ENCODE measurements around the gene MST1. TPM values are rescaled to one million over a fixed set of nuclear protein-coding genes. Genes with fewer than 3 reads are reported as not detected.

MST1 gene
- total RNA-seq, 6 donors from 2014 or later: 8.9 to 58.7 (median 18.1) TPM

GRCh38 chr3:49722896-49723295 is 33.6 kb upstream of the MST1 start:
- WGBS, 2 donors: 57 to 78% methylated on average over 8 of the region's 8 CpGs
- no peak for ATAC-seq (ENCODE audit: low FRiP score in 2 of 2)
- H3K36me3 ChIP-seq: peaks cover 12 to 53% (median 32%) of the 10 kb centered on the region in 4 donors
- no peak for TF ChIP-seq EP300 (IDR thresholded peaks at IDR 0.05)
- no peak for TF ChIP-seq POLR2A (IDR thresholded peaks at IDR 0.05)
- no peak for TF ChIP-seq CTCF (IDR thresholded peaks at IDR 0.05)
- TF ChIP-seq POLR2AphosphoS5 (IDR thresholded peaks at IDR 0.05): no peak
- no peaks in the 10 kb centered on the region for H3K27me3 ChIP-seq
- H3K4me3 ChIP-seq: peak overlapping the region; percentile 67 to 94 (median 86)
- H3K9me3 ChIP-seq: no peaks in the 10 kb centered on the region
- peak overlapping the region; percentile 91 to 96 (median 93) for H3K27ac ChIP-seq
- H3K4me1 ChIP-seq: peaks cover 28 to 57% (median 34%) of the 10 kb centered on the region in 4 donors
- peak in 1 of 2 donors; percentile 77 for DNase-seq

GRCh38 chr3:49721896-49722781 is 32.9 kb upstream of the MST1 start:
- 91% methylated on average over 26 of the region's 26 CpGs; no CpG with 5 or more reads in 1 of the 2 donors for WGBS, 2 donors
- H3K9me3 ChIP-seq: no peaks in the 10 kb centered on the region
- no peaks in the 10 kb centered on the region for H3K27me3 ChIP-seq
- peak overlapping the region in 2 of 4 donors; percentile 67 to 86 for H3K4me3 ChIP-seq
- H3K4me1 ChIP-seq: peaks cover 28 to 58% (median 34%) of the 10 kb centered on the region in 4 donors
- peak overlapping the region in 1 of 4 donors; percentile 91 for H3K27ac ChIP-seq
- TF ChIP-seq POLR2A (IDR thresholded peaks at IDR 0.05): no peak
- no peak for TF ChIP-seq POLR2AphosphoS5 (IDR thresholded peaks at IDR 0.05)
- no peak for TF ChIP-seq EP300 (IDR thresholded peaks at IDR 0.05)
- no peak for TF ChIP-seq CTCF (IDR thresholded peaks at IDR 0.05)
- ATAC-seq (ENCODE audit: low FRiP score in 2 of 2) (no peak), DNase-seq (peak; percentile 19 to 81)
- peaks cover 5 to 45% (median 24%) of the 10 kb centered on the region in 4 donors for H3K36me3 ChIP-seq

GRCh38 chr3:49721596-49721895 is 32.3 kb upstream of the MST1 start:
- H3K9me3 ChIP-seq: no peaks in the 10 kb centered on the region
- ATAC-seq (ENCODE audit: low FRiP score in 2 of 2) (no peak), DNase-seq (no peak)
- no peak overlapping the region for H3K4me3 ChIP-seq
- 88 to 89% methylated on average over 7 to 9 of the region's 9 CpGs for WGBS, 2 donors
- TF ChIP-seq POLR2AphosphoS5 (IDR thresholded peaks at IDR 0.05): no peak
- TF ChIP-seq EP300 (IDR thresholded peaks at IDR 0.05): no peak
- no peak for TF ChIP-seq POLR2A (IDR thresholded peaks at IDR 0.05)
- TF ChIP-seq CTCF (IDR thresholded peaks at IDR 0.05): no peak
- H3K27ac ChIP-seq: no peak overlapping the region
- peaks cover 28 to 58% (median 34%) of the 10 kb centered on the region in 4 donors for H3K4me1 ChIP-seq
- no peaks in the 10 kb centered on the region for H3K27me3 ChIP-seq
- peaks cover 0 to 41% (median 18%) of the 10 kb centered on the region in 4 donors for H3K36me3 ChIP-seq

- TF ChIP-seq POLR2AphosphoS5 (IDR thresholded peaks at IDR 0.05) (no peak), EP300 (IDR thresholded peaks at IDR 0.05) (no peak), CTCF (IDR thresholded peaks at IDR 0.05) (no peak), POLR2A (IDR thresholded peaks at IDR 0.05) (no peak)
- Histone ChIP-seq H3K27me3 (no peaks in the 10 kb centered on the region), H3K4me3 (no peak overlapping the region), H3K27ac (no peak overlapping the region), H3K36me3 (peaks cover 3 to 41% (median 16%) of the 10 kb centered on the region in 4 donors), H3K9me3 (no peaks in the 10 kb centered on the region), H3K4me1 (peaks cover 28 to 58% (median 34%) of the 10 kb centered on the region in 4 donors)
- ATAC-seq (ENCODE audit: low FRiP score in 2 of 2) (no peak), DNase-seq (no peak)
- 85 to 93% methylated on average over 2 to 4 of the region's 4 CpGs for WGBS, 2 donors
These were observed 31.8 kb upstream of the MST1 start for GRCh38 chr3:49720855-49721595.
